GM12872 (cell line): ENCODE measurements around the gene ASGR1.

Experiments
- CTCF ChIP-seq: IDR thresholded peaks from 3 replicates; pipeline ENCODE4 v1.5.1; 2011; ENCODE audit warnings: low read depth, mild to moderate bottlenecking, low read length, moderate library complexity; ENCODE audit not compliant: insufficient read depth

Gene ASGR1

GRCh38 chr17:7207120-7208001 is 28.2 kb upstream of the ASGR1 start:
- no peak for TF ChIP-seq CTCF

- no peak for TF ChIP-seq CTCF
These were observed 26.4 kb upstream of the ASGR1 start for GRCh38 chr17:7205561-7205960.

- no peak for TF ChIP-seq CTCF
These were observed 25.8 kb upstream of the ASGR1 start for GRCh38 chr17:7204828-7205461.

- TF ChIP-seq CTCF: no peak
These were observed 25.2 kb upstream of the ASGR1 start for GRCh38 chr17:7204336-7204735.

GRCh38 chr17:7203391-7203790 is 24.2 kb upstream of the ASGR1 start:
- no peak for TF ChIP-seq CTCF

- no peak for TF ChIP-seq CTCF
These were observed 17.7 kb upstream of the ASGR1 start for GRCh38 chr17:7196651-7197401.

GRCh38 chr17:7195971-7196370 is 16.8 kb upstream of the ASGR1 start:
- TF ChIP-seq CTCF: no peak
